ENCODE data around the gene IMPG1. TPM values are rescaled to one million over a fixed set of nuclear protein-coding genes. Genes with fewer than 3 reads are reported as not detected.
A peak's percentile ranks its signal among the peaks of the same experiment; 100 is the strongest.

IMPG1 gene, protein sequence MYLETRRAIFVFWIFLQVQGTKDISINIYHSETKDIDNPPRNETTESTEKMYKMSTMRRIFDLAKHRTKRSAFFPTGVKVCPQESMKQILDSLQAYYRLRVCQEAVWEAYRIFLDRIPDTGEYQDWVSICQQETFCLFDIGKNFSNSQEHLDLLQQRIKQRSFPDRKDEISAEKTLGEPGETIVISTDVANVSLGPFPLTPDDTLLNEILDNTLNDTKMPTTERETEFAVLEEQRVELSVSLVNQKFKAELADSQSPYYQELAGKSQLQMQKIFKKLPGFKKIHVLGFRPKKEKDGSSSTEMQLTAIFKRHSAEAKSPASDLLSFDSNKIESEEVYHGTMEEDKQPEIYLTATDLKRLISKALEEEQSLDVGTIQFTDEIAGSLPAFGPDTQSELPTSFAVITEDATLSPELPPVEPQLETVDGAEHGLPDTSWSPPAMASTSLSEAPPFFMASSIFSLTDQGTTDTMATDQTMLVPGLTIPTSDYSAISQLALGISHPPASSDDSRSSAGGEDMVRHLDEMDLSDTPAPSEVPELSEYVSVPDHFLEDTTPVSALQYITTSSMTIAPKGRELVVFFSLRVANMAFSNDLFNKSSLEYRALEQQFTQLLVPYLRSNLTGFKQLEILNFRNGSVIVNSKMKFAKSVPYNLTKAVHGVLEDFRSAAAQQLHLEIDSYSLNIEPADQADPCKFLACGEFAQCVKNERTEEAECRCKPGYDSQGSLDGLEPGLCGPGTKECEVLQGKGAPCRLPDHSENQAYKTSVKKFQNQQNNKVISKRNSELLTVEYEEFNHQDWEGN
- not detected in 2 replicates for total RNA-seq (2014; rRNA removed; shearing (Covaris generic); ENCODE audit: low replicate concordance)

DNA sequence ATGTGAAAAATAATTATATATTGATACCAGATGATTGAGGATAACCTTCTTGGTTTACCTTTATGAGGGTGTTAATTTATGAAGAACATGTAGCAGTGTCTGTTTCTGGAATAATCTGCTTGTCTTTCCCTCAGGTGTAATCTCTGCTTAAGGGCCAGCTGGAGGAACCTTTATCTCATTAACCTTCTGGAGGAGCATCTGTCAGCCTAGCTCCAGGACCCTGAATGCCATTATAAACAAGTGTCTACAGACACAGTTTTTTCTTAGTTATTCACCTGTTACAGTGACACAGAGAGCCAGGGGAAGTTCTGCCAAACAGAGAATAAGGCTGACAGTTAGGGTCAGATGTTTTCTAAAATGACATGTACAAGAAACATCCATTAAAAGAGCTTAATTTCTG lies at the start of gene IMPG1:
Gene IMPG1 (minus strand): TSS at position 101 of the 400 bp plus-strand sequence. CDS start 174 bp downstream, outside the sequence.
- no peak within 1 kb of the TSS for H3K4me3 ChIP-seq
- no peaks in the 10 kb centered on the region for H3K36me3 ChIP-seq

DNA sequence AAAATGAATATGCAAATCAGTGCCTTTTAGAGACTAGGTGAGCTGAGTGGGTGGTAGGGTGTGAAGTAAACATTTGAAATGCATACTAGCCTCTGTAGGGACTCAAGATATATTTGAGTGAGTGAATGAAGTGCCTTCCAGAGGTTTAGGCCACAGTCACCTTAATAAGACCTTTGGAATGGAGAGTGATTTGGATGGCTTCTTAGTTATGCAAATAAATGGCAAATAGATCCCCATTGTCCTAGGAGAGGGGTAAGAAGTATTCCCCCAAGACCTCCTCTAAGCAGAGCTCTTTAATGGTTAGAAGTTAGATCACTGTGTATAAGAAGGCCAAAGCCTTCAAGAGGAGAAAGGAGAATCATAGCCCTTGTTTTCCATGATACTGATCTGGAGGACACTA lies 47.8 kb upstream of the IMPG1 start:
- H3K4me3 ChIP-seq, result no peak overlapping the region
- H3K9me3 ChIP-seq, result no peaks in the 10 kb centered on the region
- DNase-seq, result no peak
- no peaks in the 10 kb centered on the region for H3K27me3 ChIP-seq
- no peaks in the 10 kb centered on the region for H3K36me3 ChIP-seq

More for the DNA sequence above, at the start of gene IMPG1:
- Histone ChIP-seq H3K27me3 (no peaks in the 10 kb centered on the region), H3K9me3 (no peaks in the 10 kb centered on the region)
- DNase-seq, result no peak

DNA sequence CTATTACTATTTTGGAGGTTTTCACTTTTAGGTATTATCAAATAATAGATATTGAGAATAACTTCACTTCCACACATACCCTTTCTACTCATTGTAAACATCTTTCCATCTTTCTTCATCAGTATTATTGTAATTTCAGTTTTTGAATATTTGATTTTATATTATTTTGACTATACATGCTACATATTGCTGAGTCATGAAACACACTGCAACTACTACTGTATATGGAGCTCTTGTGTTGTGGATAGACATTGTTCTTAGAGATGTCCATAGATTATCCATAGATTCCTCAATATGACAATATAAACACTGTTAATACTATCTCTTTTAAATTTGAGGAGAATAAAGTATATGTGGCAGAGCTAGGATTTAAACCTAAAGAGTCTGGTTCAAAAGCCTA lies 819 bp upstream of the IMPG1 start:
- no peaks in the 10 kb centered on the region for H3K9me3 ChIP-seq
- no peak overlapping the region for H3K4me3 ChIP-seq
- H3K36me3 ChIP-seq, result no peaks in the 10 kb centered on the region
- no peaks in the 10 kb centered on the region for H3K27me3 ChIP-seq
- DNase-seq, result no peak

DNA sequence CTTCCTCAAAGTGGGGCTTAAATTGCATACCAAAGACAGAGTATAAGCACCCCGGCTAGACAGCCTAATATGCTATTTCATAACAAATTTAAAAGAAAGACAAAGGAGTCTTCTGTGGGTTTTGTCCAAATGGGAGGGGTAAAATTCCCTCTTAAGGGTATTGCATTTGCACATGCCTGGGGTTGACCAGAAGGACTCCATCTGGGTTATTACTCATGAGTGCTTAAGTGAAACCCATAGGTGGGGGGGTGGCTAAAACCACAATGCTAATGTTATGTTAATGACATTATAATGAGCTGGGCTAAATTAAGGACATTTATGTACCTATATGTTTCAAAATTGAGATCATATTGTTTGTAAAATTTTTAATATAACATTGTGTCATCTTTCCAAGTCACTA lies 15.0 kb downstream of the IMPG1 start:
- H3K4me3 ChIP-seq, result no peak overlapping the region
- no peaks in the 10 kb centered on the region for H3K36me3 ChIP-seq
- no peak for DNase-seq

DNA sequence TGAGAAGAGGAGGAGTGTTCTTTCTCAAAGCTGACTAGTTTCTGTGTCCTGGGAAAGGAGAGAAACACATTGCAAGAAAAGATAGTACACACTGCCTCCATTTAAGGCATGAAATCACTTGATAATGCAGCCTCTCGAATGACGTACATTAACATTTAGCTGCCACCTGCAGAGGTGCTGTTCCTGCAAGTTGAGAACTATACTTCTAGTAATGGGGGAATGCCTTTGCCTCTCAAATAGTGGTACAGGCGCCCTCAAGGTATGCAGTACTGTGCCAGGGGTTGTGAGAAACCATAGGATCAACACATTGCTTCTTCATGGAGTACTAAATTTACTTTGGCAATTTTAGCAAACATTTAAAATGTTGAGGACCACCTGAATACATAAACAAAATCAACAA lies 20.1 kb downstream of the IMPG1 start:
- H3K4me3 ChIP-seq, result no peak overlapping the region
- no peak for DNase-seq
- no peaks in the 10 kb centered on the region for H3K36me3 ChIP-seq
- no peaks in the 10 kb centered on the region; the same call in 1 of the 2 replicates for H3K27me3 ChIP-seq
- no peaks in the 10 kb centered on the region for H3K9me3 ChIP-seq

More for the DNA sequence above, 15.0 kb downstream of the IMPG1 start:
- H3K9me3 ChIP-seq, result no peaks in the 10 kb centered on the region
- H3K27me3 ChIP-seq, result no peaks in the 10 kb centered on the region

DNA sequence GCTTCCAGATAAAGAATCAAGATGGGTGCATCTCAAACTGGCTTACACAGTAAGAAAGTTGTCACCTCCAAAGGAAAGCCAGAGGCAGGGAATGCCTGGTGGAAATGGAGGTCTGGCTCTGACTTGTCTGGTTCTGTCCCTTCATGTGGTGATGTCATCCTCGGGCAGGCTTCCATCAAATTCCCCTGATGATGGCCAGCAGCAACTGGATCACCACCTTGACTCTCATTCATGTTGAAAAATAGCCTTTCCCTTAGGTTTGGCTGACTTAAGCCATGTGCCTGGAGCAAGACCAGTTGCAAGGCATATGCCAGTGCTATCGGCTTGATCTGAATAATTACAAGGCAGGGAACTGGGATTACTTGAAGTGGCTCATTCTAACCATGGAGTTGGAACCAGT lies 28.8 kb downstream of the IMPG1 start:
- DNase-seq, result peak; percentile 19

DNA sequence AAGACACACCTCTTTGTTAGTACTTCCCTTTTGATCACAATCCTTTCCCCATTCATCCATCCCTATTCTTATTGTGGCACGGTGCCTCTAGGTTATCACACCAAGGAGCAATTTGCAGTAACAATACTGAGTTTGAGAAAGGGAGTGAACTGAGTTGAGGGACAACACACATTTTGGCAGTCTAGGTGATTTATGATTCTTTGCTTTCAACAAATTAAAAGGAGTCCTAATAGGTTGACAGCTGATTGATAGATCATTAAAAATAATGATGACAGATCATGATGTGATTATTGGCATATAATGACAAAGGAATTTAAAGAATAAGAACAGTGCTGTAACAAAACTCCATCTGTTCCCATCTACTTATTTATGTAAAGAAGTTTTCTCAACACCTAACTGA lies 36.7 kb downstream of the IMPG1 start:
- no peaks in the 10 kb centered on the region for H3K27me3 ChIP-seq
- H3K4me3 ChIP-seq, result no peak overlapping the region
- DNase-seq, result no peak
- no peaks in the 10 kb centered on the region for H3K9me3 ChIP-seq
- no peaks in the 10 kb centered on the region for H3K36me3 ChIP-seq

More for the DNA sequence above, 28.8 kb downstream of the IMPG1 start:
- Histone ChIP-seq H3K36me3 (no peaks in the 10 kb centered on the region), H3K4me3 (no peak overlapping the region), H3K9me3 (no peaks in the 10 kb centered on the region), H3K27me3 (no peaks in the 10 kb centered on the region; the same call in 1 of the 2 replicates)

DNA sequence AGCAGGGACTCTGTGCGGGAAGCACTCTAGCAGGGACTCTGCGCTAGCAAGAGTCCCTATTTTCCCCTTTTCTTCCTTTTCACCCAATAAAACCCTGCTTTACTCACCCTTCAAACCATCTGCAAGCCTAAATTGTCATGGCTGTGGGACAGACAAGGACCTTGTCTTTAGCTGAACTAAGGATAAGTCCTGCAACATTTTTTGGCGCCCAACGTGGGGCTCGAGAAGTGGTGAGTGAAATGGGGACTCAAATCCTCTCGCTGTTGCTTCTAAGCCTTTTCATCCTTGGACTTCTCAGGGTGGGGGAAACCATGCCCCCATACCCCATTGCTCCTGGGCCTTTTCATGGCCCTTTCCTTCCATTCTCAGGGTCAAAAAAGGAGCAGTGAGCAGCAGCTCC lies 46.4 kb downstream of the IMPG1 start:
- Histone ChIP-seq H3K27me3 (no peaks in the 10 kb centered on the region), H3K9me3 (peaks cover 19% of the 10 kb centered on the region), H3K4me3 (no peak overlapping the region), H3K36me3 (no peaks in the 10 kb centered on the region)
- peak; percentile 25 for DNase-seq

DNA sequence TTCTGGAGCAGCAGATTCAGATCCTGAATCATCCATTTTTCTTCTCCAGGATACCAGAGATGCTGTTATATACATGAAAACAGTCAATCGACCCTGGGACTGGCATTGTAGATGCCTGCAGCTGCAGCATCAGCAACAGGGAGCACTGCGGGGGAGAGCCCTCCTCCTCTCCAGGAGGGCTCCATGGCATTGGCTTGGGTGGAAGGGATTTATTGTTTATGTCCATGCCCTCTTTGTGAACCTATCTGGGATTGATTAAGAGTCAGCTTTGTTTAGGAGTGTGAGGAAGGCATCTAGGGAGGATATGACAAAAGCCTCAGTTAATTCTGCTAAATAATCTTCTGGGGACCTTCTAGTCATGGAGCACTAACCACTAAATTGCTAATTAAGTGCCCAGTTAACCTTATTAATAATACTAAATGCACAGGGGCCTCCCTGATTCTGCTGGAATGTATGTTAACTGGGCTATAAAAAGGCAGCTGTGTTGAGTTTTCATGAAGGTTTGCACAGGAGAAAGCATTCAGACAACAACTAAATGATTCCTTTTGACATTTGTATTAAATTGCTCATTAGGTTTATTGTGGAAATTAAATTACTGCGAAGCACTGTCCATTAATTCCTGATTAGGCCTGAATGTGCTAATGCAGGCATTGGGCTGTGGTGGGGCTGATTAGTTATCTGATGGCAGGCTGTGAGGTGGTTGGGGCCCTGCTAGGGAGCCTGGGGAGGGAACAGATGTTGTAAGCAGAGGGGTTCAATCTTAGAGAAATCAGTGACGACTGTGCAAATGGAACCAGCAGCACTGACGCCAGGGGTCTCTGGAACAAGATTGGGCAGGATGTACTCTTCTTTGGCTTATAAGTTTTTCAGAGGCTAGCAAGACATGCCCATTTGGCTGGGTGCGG lies 57.6 kb downstream of the IMPG1 start:
- DNase-seq, result no peak
- Histone ChIP-seq H3K4me3 (no peak overlapping the region), H3K36me3 (no peaks in the 10 kb centered on the region), H3K27me3 (no peaks in the 10 kb centered on the region), H3K9me3 (no peaks in the 10 kb centered on the region)

DNA sequence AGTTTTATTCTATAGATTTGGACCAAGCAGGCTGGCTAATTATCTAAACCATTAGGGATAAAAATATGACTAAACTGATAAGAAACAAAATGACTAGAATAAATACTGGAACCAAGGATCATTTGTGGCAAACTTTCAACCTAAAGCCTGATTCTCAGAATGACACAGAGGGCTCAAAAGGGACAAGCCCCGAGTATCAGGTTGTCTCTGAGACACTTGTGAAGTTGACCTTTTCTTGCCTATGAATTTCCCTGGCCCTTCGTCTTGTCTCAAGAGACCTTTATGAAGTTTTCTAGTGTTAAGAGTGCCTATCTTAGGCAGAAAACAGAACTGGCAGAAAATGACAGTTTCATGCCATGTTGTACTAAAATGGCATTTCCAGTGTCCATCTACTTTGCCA lies 68.3 kb downstream of the IMPG1 start:
- no peaks in the 10 kb centered on the region for H3K36me3 ChIP-seq
- H3K9me3 ChIP-seq, result no peaks in the 10 kb centered on the region
- H3K27me3 ChIP-seq, result no peaks in the 10 kb centered on the region
- no peak for DNase-seq
- no peak overlapping the region for H3K4me3 ChIP-seq

DNA sequence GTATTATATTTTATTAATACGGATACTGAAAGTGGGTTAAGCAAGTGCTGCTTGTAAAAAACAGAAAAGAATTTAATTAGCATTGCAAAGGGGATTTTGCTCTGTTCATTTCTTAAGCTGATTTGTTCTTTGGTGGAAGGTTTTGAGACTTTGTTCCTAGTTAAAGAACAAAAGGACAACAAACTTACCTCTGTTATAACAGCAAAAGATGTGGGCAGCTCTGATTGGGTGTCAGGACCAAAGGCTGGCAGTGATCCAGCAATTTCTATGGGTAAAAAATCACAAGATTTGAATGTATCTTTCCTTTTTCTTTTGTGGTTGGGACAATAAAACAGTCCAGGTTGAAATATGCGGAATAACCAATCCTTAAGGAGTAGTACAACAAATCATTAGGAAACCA lies 68.8 kb downstream of the IMPG1 start:
- DNase-seq, result no peak
- no peaks in the 10 kb centered on the region for H3K9me3 ChIP-seq
- H3K36me3 ChIP-seq, result no peaks in the 10 kb centered on the region
- H3K4me3 ChIP-seq, result no peak overlapping the region
- no peaks in the 10 kb centered on the region for H3K27me3 ChIP-seq

DNA sequence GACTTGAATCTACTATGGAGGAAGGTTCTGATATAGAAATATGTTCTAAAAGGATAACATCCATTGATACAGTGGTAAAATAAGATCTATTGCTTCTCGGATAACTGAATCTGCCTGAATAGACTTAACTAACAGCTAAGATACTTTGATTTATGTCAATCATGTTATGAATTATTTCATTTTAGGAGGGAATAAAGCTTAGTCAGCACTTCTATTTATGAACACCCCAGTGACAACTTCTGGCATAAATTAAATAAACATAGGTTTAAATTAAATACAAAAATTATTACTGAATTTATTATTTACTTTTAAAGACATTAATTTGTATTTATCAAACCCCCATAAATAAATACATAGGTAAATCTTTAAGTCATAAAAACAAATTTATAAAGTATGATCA lies 69.3 kb downstream of the IMPG1 start:
- H3K36me3 ChIP-seq, result no peaks in the 10 kb centered on the region
- no peak for DNase-seq
- no peak overlapping the region for H3K4me3 ChIP-seq

DNA sequence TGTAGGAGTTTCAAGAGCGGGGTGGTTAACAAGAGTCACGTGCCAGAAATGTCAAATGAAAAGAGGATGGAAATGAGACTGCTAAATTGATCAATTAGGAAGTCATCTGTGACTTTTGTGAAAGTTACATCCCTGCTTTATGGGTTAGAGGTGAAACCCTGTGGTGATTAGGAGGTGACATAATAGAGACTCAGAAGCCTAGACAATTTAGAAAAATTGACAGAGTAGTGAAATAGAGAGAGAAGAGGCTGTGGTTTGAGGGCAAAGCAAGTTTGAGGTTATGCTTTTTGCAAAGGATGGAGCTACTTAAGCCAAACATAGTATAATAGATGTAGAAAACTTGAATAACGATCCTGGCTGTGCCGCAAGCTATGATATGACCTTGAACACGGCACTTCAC lies 71.8 kb downstream of the IMPG1 start:
- H3K9me3 ChIP-seq, result no peaks in the 10 kb centered on the region
- H3K27me3 ChIP-seq, result no peaks in the 10 kb centered on the region
- no peaks in the 10 kb centered on the region for H3K36me3 ChIP-seq
- H3K4me3 ChIP-seq, result no peak overlapping the region
- no peak for DNase-seq

More for the DNA sequence above, 69.3 kb downstream of the IMPG1 start:
- Histone ChIP-seq H3K9me3 (no peaks in the 10 kb centered on the region), H3K27me3 (no peaks in the 10 kb centered on the region)

DNA sequence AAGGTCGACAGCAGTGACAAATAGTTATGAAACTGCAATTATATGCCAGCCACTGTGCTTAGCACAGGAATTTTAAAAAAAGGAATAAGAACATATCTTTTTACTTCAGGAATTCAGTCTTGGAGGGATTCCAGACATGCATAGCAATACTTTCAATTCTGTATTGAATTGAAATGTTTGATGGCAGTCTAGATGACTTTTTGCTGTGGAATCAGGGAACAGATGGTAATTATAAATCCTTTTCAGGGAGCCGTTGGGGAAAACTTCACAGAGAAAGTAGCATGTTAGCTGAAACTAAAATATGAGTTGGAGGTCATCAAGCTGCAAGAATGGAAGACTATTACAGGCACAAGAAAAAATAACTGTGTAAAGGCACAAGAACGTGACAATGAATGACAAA lies 74.8 kb downstream of the IMPG1 start:
- no peaks in the 10 kb centered on the region for H3K27me3 ChIP-seq
- no peaks in the 10 kb centered on the region for H3K9me3 ChIP-seq
- H3K4me3 ChIP-seq, result no peak overlapping the region
- DNase-seq, result no peak
- H3K36me3 ChIP-seq, result no peaks in the 10 kb centered on the region

DNA sequence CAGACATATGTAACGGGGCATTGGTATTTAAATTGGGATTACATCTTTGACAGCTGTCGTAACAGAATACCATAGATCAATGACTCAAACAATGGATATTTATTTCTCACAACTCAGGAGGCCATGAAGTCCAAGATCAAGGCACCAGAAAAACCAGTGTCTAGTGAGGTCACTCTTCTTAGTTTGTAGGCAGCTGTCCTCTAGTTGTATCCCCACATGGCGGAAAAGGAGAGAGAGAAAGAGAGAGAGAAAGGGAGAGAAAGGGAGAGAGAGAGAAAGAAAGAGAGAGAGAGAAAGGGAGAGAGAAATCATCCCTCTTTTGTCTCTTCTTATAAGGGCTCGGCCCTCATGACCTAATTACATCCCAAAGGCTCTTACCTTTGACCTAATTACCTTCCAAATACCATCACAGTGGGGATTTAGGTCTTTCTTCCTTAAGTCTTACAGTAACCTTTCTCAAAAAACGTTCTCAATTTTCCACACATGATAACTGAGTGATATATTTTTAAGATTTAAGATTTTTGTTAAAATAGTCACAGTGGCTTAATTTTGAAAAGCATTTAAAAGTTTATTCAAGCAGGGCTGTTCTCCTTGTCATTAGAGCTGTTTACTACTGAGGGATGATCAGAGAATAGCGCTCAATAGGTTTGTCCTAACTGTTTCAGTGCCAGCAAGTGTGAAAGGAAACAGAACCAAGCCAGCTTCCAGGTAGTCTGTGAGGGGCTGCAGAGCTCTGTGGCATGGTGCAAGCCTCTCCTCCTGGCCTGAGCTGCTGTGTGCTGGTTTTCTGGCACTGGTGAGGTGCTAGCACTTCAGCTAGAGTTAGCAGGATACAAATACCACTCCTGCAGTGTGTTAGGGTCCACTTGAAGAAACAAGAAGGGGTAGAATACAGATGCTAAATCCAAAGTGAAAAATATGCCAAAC lies 79.0 kb downstream of the IMPG1 start:
- Histone ChIP-seq H3K9me3 (no peaks in the 10 kb centered on the region), H3K27me3 (no peaks in the 10 kb centered on the region), H3K36me3 (no peaks in the 10 kb centered on the region), H3K4me3 (no peak overlapping the region)
- DNase-seq, result no peak

DNA sequence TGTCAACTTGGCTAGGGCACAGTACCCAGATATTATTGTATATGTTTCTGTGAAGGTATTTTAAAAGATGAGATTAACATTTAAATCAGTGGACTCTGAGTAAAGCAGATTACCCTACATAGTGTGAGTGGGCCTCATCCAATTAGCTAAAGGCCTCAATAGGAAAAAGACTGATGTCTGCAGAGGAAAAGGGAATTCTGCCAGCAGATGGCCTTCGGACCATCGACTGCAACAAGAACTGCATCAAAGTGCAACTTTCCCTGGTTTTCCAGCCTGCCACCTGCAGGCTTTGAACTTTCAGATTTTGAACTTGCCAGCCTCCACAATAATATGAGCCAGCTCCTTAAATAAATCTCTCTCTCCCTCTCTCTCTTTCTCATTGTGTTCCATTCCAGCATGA lies 80.5 kb downstream of the IMPG1 start:
- H3K36me3 ChIP-seq, result no peaks in the 10 kb centered on the region
- no peaks in the 10 kb centered on the region for H3K27me3 ChIP-seq
- H3K4me3 ChIP-seq, result no peak overlapping the region
- H3K9me3 ChIP-seq, result no peaks in the 10 kb centered on the region
- no peak for DNase-seq
